ENCODE measurements around the gene WDR74.
A peak's percentile ranks its signal among the peaks of the same experiment; 100 is the strongest.

The WDR74 gene

DNA sequence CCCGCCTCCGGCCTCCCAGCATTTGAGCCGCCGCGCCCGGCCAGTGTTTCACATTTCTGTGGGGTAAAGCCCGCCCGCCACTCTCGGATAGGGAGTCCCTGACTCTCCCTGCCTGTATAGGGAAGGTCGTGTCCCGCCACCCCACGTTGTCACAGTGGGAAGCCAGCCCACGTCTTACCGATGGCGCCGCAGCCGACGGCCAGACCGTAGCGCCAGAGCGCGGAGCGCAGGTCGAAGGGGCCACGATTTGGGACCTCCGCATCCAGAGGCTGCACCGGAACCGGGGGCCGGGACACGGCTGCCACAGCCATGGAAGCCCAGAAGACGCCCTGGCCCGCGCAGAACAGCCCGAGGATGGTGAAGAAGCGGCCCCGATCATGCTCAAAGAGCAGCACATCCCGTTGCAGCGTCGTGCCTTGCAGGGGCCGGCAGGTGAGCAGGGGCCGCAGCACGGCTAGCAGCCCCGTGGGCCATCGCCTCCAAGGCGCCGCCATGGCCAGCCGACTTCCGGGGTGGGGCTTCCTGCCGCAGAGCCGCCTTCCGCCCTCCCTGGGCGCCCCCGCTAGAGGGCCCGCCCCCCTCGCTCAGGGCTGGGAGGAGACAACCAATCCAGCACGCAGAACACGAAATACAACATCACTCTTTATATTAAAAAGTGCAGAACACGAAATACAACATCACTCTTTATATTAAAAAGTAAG, 47.7 kb downstream of the WDR74 start, which contains the start of gene TMEM223:
Gene TMEM223, minus strand, starts transcription at position 506 of the 701 bp plus-strand sequence. Its CDS starts 12 bp downstream, at position 494.
- DNase-seq: peak; percentile 51 to 80

DNA sequence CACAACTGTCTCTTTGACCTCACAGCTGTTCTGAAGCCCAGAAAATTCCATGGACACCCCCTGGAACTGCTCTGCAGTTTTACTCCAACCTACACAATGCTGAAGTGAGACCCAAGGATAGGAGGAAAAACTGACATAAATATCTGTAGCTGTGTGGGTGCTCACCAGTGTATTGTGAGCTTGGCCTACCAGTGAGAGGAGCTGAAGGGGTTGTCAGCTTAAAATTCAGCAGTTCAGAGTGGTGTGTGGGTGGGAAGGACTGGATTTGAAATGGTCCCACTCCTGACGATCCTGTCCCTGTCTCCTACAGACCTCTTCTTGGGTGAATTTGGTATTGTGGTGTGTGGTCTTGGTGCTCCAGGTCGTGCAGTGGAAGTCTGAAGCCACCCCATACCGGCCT, 49.8 kb downstream of the WDR74 start:
- no peak for DNase-seq

DNA sequence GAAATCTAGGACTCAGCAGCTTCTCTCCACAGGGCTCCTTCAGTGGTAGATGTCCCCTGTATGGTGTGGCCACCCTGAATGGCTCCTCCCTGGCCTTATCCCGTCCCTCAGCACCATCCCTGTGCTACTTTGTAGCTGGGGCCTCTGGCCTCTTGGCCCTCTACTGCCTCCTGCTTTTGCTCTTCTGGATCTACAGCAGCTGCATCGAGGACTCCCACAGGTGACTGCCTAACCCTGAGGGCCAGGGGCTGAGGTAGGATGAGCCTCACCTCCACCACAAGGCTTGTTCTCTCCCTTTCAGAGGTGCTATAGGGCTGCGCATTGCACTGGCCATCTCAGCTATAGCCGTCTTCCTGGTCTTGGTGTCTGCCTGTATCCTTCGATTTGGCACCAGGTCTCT, 50.4 kb downstream of the WDR74 start:
- DNase-seq: no peak

DNA sequence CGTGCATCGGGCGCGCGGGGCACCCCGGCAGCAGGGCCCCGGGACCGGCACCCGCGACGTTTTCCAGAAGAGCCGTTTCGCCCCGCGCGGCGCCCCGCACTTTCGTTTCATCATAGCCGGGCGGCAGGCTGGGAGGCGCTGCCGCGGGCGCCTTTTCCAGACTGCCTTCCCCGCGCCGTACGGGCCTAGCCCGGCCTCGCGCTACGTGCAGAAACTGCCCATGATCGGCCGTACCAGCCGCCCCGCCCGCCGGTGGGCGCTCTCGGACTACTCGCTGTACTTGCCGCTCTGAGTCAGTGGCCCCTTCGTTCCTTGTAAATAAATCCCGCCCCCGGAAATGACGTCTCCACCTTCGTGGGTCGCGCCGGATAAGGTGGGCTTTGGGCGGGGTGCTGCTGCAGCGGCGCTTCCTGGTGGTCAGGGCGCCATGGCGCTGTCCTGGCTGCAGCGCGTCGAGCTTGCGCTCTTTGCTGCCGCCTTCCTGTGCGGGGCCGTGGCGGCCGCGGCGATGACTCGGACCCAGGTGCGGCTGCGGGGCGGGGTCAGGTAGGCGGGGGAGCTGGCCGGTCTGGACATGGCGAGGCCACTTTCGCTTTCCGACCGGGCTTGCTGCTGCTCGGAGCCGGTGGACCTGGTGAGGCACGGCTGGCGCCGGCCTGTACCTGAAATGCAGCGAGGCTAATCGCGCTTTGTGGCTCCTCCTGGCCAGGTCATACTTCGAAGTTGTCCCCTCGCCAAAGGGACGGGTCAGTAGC, 52.2 kb downstream of the WDR74 start, which contains the start of gene TMEM179B:
Gene TMEM179B, plus strand, starts transcription at position 398 of the 755 bp plus-strand sequence. Its CDS starts 30 bp downstream, at position 428.
- peak; percentile 97 to 98 for DNase-seq

DNA sequence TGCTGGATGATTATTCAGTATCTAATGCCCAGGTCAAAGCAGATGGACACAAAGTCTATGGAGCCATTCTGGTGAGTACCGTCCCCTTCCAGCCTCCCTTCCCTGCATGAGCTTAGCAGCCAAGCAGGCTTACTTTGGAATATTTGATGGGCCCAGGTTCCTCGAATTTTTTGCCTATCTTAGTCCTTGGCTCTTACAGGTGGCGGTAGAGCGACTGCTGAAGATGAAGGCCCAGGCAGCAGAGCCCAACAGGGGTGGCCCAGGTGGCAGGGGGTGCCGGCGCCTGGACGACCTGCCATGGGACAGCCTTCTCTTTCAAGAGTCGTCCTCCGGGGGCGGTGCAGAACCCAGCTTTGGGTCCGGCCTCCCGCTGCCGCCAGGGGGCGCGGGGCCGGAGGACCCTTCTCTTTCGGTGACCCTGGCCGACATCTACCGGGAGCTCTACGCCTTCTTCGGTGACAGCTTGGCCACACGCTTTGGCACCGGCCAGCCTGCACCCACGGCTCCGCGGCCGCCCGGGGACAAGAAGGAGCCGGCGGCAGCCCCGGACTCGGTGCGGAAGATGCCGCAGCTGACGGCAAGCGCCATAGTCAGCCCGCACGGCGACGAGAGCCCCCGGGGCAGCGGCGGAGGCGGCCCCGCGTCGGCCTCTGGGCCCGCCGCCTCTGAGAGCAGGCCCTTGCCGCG, 52.9 kb downstream of the WDR74 start:
- DNase-seq: peak; percentile 14 to 83
